T-helper 17 cell (primary cell): ENCODE results near the gene PPFIA4. TPM values are rescaled to one million over a fixed set of nuclear protein-coding genes. Genes with fewer than 3 reads are reported as not detected.

ENCODE experiments used
- ATAC-seq: fragments of 150-1000 bp; cut with Tn5 transposase; 2 replicates; pipeline ENCODE4 v1.10.0; 2021; ENCODE audit warnings: mild to moderate bottlenecking, moderate library complexity
- DNase-seq, 3 donors: peaks; one replicate each; pipeline versions ENCODE4 v3.0.0 to v3.0.0-alpha.2; 2020 to 2021
- H3K9me3 ChIP-seq: one replicate; pipeline ENCODE4 v1.7.0; 2013; ENCODE audit warnings: low read length, mild to moderate bottlenecking; ENCODE audit not compliant: control insufficient read depth, poor library complexity, severe bottlenecking
- H3K27ac Mint-ChIP-seq: one replicate; pipeline ENCODE4 v1.8.0; 2022; ENCODE audit warnings: mild to moderate bottlenecking, moderate library complexity, mixed read lengths
- H3K27me3 Mint-ChIP-seq: one replicate; pipeline ENCODE4 v1.8.0; 2022; ENCODE audit warnings: mixed read lengths
- H3K36me3 Mint-ChIP-seq: one replicate; pipeline ENCODE4 v1.8.0; 2022; ENCODE audit warnings: low read depth, mixed read lengths
- H3K4me1 Mint-ChIP-seq: one replicate; pipeline ENCODE4 v1.8.0; 2022; ENCODE audit warnings: mild to moderate bottlenecking, mixed read lengths
- H3K4me3 Mint-ChIP-seq: one replicate; pipeline ENCODE4 v1.8.0; 2022; ENCODE audit warnings: mild to moderate bottlenecking, moderate library complexity, mixed read lengths
- total RNA-seq, 4 donors: library from RNA in 2 of 4; stranded (reverse) in 2 of 4; gene quantifications; one replicate each; pipeline ENCODE4 v1.2.3 and lab custom pipeline; 2022 to 2026

PPFIA4 gene
- total RNA-seq, 2 donors from 2014 or later: 0.81 to 1.5 TPM

DNA sequence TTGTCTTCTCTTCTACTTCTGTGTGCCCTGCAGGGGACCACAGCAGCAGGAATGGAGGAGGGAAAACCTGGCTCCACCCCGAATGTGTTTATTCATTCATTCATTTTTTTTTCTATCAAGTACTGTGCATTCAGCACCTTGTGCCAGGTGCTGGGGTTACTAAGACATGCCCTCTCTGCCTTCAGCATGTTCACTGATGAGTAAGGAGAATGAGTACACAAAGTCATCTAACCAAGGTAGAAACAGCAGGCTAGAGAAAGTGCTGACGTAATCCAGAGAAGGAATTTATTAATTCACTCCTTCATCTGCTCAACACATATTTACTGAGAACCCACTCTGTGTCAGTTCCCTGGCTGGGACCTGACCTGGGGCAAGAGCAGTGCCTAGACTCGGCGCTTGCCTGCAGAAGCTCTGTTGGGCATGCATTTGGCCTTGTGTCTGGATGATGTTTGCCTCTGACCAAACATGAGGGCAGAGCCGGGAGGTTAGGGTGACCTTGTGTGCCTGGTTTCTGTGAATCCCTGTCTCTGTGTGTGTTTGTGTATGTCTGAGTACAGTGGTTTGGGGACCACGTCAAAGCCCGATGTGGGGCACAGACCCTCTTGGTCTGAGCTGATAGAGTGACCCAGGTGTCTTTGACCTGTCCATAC, 62.8 kb downstream of the PPFIA4 start:
- ATAC-seq: no peak
- Mint-ChIP-seq H3K4me3 (no peak overlapping the region), H3K4me1 (no peaks in the 10 kb centered on the region), H3K36me3 (peaks cover 4% of the 10 kb centered on the region), H3K27me3 (peaks cover 40% of the 10 kb centered on the region), H3K27ac (no peak overlapping the region)
- no peaks in the 10 kb centered on the region for H3K9me3 ChIP-seq
- no peak for DNase-seq

DNA sequence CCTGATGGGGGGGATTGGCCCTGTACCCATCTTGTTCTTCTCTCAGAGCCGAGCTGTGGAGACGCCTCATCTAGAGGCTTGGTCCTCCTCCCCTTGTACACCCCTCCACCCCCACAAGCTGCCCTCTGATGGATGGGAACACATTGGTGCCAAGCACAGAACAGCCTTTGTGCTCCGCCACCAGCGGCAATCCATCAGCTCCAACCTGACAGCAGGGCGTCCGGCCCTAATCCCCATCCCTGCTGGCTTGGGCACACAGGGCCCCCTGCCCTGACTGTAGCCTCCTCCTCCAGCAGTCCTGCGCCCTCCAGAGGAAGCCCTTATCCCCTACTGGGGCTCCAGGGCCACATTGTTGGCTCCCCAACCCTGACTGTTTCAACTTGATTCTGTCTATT, 63.4 kb downstream of the PPFIA4 start:
- Mint-ChIP-seq H3K4me1 (no peaks in the 10 kb centered on the region), H3K36me3 (peaks cover 4% of the 10 kb centered on the region), H3K27me3 (peaks cover 40% of the 10 kb centered on the region), H3K27ac (no peak overlapping the region), H3K4me3 (no peak overlapping the region)
- peaks cover 3% of the 10 kb centered on the region for H3K9me3 ChIP-seq
- DNase-seq (no peak), ATAC-seq (no peak)

DNA sequence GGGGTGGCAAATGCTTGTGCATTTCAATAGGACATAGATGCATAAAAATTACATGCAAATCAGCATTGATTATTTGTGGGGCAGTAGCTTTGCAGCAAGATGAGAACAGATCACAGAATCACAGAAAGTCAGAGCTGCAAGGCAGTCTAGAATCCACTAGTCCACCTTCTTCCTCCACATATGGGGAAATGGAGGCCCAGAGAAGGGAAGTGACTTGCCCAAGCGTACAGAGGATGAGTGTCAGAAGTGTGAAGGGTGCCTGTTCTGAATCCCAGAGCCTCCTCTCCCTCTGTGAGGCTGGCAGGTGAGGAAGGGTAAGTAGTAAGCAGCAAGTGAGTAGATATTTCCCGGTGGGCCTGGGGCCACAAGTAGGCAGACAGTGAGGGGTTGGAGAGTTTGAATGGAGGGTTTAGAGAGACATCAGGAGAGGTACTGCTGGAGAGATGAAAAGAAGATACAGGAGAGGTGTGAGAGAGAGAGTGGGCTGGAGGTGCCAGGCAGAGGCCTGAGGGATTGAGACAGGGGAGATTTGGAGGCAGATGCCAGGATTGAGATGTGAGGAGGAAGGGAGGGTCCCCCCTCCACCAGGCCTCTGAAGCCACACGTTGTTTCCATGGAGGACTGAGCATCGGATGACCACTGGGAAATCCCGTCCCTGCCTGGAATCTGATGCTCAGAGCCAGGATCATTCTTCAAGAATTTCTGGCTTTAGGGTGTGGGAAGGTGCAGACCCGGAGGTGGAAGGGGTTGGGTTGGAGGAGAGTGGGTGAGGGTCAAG, 64.3 kb downstream of the PPFIA4 start:
- Mint-ChIP-seq H3K27me3 (peaks cover 40% of the 10 kb centered on the region), H3K4me1 (no peaks in the 10 kb centered on the region), H3K4me3 (no peak overlapping the region), H3K36me3 (peaks cover 4% of the 10 kb centered on the region), H3K27ac (no peak overlapping the region)
- DNase-seq: no peak
- peaks cover 4% of the 10 kb centered on the region for H3K9me3 ChIP-seq
- ATAC-seq: no peak

DNA sequence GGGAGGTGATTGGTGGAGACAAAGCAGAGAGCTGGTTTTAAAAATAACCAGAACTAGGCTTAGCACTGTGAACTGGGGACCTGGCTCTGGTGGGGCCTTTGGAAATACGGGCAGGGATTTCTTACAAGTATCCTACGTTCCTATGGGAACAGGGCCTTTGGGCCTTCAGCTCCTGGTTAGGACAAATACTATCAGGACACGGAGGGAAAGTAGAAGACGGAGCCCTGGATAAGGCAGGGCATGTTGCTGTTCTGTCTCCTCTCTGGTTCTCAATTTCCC, 64.8 kb downstream of the PPFIA4 start:
- ATAC-seq: no peak
- no peaks in the 10 kb centered on the region for H3K4me1 Mint-ChIP-seq
- H3K27ac Mint-ChIP-seq: no peak overlapping the region
- H3K27me3 Mint-ChIP-seq: peaks cover 40% of the 10 kb centered on the region
- DNase-seq: no peak
- no peak overlapping the region for H3K4me3 Mint-ChIP-seq
- peaks cover 4% of the 10 kb centered on the region for H3K9me3 ChIP-seq
- H3K36me3 Mint-ChIP-seq: peaks cover 4% of the 10 kb centered on the region

DNA sequence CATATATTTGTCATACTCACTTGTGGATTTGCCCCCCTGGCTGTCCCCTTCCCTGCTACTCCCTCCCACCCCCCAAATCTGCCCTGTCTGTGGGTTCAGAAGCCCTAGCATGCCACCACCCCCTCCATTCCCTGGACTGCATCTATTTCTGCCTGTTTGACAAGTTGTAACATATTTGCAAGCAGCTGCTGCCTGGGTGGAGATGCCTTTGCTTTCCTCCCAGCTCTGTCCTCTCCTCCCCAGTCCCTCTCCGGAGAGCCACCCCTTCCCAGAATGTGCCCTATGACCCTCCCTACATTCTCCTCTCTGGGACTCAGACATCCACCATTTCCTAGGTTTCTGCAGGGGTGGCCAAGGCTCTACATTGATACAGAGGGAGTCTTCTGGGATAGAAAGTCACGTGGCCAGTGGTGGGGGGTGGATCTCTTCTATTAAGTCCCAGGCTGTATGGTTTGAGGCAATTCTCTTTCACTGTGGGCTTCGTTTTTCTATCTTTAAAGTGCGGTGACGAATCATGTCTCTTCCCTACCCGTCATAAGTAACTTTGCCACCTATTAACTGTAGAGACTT, 65.6 kb downstream of the PPFIA4 start:
- DNase-seq (no peak), ATAC-seq (no peak)
- peaks cover 4% of the 10 kb centered on the region for H3K36me3 Mint-ChIP-seq
- peaks cover 7% of the 10 kb centered on the region for H3K9me3 ChIP-seq
- no peak overlapping the region for H3K4me3 Mint-ChIP-seq
- no peaks in the 10 kb centered on the region for H3K4me1 Mint-ChIP-seq
- no peak overlapping the region for H3K27ac Mint-ChIP-seq
- H3K27me3 Mint-ChIP-seq: peaks cover 33% of the 10 kb centered on the region

DNA sequence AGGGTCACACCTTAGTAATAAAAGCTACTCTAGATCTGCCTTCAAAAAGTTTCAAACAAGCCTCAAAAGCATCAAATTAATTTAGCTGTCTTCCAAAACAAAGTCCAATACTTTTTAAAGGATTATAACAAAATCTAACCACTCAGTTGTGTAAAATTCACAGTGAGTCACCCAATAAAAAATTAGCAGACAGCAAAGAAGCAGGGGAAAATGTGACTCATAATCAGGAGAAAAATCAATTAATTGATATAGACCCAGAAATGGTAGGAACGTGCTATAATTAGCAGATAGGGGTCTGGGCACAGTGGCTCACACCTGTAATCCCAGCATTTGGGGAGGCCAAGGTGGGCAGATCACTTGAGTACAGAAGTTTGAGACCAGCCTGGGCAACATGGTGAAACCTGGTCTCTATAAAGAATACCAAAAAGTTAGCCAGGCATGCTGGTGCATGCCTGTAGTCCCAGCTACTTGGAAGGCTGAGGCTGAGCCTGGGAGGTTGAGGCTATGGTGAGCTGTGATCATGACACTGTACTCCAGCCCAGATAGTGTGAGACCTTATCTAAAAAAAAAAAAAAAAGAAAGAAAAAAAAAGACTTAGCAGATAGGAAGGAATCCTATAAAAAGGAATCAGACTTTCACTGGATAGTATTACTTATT, 67.6 kb downstream of the PPFIA4 start:
- ATAC-seq: no peak
- no peak for DNase-seq
- Mint-ChIP-seq H3K27ac (no peak overlapping the region), H3K4me3 (no peak overlapping the region), H3K27me3 (peaks cover 19% of the 10 kb centered on the region), H3K36me3 (peaks cover 4% of the 10 kb centered on the region), H3K4me1 (no peaks in the 10 kb centered on the region)
- H3K9me3 ChIP-seq: peaks cover 8% of the 10 kb centered on the region

DNA sequence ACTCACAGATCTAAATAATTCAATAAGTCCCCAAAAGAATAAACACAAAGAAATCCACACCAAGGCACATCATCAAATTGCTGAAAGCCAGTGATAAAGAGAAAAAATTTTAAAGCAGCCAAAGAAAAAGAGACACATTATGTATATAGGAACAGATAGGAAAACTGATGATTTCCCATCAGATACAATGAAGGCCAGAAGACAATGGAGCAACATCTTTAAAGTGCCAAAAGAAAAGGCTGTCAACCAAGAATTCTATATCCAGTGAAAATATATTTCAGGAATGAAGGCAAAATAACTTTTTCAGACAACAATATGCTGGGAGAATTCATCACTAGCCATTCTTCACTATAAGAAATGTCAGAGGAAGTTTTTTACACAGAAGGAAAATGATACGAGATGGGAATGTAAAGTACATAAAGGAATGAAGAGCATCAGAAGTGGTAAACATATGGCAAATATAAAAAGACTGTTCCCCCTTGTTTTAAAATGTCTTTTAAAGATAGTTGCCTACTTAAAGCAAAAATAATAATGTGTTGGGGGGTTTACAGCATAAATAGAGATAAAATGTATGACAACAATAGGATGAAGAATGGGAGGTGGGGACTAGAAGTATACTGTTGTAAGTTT, 68.9 kb downstream of the PPFIA4 start:
- H3K4me3 Mint-ChIP-seq: no peak overlapping the region
- no peaks in the 10 kb centered on the region for H3K4me1 Mint-ChIP-seq
- H3K27me3 Mint-ChIP-seq: peaks cover 14% of the 10 kb centered on the region
- H3K36me3 Mint-ChIP-seq: peaks cover 4% of the 10 kb centered on the region
- H3K9me3 ChIP-seq: peaks cover 8% of the 10 kb centered on the region
- H3K27ac Mint-ChIP-seq: no peak overlapping the region
- ATAC-seq (no peak), DNase-seq (no peak)

DNA sequence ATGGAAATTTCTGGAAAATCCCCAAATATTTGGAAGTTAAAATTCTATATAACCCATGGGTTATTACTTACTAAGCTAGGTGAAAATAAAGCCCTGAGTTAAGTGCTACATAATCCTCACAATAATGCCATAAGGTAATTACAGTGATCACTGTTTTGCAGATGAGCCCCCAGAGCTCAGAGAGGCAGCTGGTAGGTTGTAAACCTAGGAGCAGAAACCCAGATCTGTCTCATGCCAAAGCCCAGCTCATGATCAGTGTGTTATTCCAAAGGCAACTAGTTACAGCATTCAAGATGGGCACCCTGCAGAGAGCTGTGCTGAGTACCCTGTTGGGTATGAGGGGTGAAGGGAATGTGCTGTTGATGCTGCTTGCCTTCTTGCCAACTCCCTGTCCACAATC, 70.3 kb downstream of the PPFIA4 start:
- peaks cover 8% of the 10 kb centered on the region for H3K9me3 ChIP-seq
- Mint-ChIP-seq H3K27ac (no peak overlapping the region), H3K4me3 (no peak overlapping the region), H3K36me3 (no peaks in the 10 kb centered on the region), H3K27me3 (peaks cover 5% of the 10 kb centered on the region), H3K4me1 (no peaks in the 10 kb centered on the region)
- ATAC-seq (no peak), DNase-seq (no peak)

DNA sequence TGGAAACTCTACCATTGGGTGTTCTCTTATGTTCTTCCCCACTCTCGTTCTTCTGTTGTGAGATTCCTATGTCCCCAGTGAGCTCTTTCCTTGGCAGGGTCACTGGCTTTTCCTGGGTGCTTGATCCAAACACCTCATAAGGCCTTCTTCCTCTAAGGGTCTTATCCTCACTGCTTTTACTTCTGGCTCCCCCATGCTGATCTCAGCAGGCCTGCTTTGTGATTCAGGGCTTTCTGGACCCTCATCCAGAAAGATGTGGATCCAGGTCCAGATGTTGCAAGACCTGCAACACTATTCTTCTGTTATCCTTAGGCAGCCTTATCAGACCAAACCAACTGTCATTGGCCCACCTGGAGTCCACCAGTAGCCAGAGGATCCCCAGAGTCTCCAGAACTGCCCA, 70.7 kb downstream of the PPFIA4 start:
- no peaks in the 10 kb centered on the region for H3K36me3 Mint-ChIP-seq

DNA sequence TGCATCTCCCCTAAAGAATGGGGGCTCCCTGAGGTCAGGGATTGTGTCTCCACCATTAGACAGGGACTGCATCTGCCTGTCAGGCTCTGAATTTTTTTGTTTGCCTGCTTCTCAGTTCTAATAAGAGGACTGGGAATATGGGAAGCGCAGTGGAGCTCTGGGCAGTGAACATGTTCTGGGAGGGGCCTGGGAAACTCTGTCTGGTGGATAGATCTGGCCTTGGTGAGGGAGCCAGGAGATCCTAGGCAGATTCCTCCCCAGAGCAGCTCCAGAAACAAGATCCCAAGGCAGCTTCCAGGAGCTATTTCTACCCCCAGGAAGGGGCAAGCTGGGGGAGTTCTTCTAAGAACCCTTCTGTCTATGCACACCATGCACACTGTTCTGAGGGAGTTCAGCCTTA, 72.2 kb downstream of the PPFIA4 start:
- Mint-ChIP-seq H3K36me3 (no peaks in the 10 kb centered on the region), H3K4me1 (no peaks in the 10 kb centered on the region), H3K27ac (no peak overlapping the region), H3K27me3 (peaks cover 19% of the 10 kb centered on the region), H3K4me3 (no peak overlapping the region)
- ATAC-seq (no peak), DNase-seq (no peak)
- H3K9me3 ChIP-seq: peaks cover 8% of the 10 kb centered on the region

More for the DNA sequence above, 70.7 kb downstream of the PPFIA4 start:
- Mint-ChIP-seq H3K4me3 (no peak overlapping the region), H3K27ac (no peak overlapping the region), H3K27me3 (peaks cover 5% of the 10 kb centered on the region), H3K4me1 (no peaks in the 10 kb centered on the region)
- no peak for DNase-seq
- H3K9me3 ChIP-seq: peaks cover 8% of the 10 kb centered on the region
- ATAC-seq: no peak

DNA sequence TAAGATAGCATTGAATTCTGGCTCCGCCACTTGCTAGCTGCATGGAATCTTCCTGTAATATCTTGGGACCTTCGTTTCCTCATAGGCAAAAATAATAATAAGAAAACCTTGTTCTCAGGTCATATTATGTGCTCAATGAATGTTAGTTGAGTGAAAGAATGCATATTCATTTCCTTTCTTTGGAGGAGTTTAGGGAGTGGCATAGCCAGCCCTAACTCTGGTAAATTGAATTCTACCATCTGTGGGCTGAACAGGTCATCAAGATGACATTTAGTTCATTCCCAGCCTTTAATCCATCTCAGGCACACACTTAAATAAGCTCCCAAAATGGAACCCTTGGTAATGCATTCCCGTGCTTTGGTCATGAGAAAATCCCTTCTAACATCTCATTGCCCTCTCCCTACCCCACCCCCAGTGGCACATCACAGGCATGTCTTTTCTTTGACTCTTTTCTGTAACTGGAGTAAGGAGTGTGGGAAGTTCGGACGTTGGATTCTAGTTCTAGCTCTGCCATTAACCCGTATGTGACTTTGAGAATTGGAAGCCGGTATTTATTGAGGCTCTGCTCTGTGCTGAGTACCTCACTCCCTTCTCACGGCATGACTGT, 72.7 kb downstream of the PPFIA4 start:
- no peak for ATAC-seq
- no peaks in the 10 kb centered on the region for H3K36me3 Mint-ChIP-seq
- H3K9me3 ChIP-seq: peaks cover 8% of the 10 kb centered on the region
- no peak overlapping the region for H3K4me3 Mint-ChIP-seq
- no peak overlapping the region for H3K27ac Mint-ChIP-seq
- DNase-seq: no peak
- peaks cover 19% of the 10 kb centered on the region for H3K27me3 Mint-ChIP-seq
- no peaks in the 10 kb centered on the region for H3K4me1 Mint-ChIP-seq

DNA sequence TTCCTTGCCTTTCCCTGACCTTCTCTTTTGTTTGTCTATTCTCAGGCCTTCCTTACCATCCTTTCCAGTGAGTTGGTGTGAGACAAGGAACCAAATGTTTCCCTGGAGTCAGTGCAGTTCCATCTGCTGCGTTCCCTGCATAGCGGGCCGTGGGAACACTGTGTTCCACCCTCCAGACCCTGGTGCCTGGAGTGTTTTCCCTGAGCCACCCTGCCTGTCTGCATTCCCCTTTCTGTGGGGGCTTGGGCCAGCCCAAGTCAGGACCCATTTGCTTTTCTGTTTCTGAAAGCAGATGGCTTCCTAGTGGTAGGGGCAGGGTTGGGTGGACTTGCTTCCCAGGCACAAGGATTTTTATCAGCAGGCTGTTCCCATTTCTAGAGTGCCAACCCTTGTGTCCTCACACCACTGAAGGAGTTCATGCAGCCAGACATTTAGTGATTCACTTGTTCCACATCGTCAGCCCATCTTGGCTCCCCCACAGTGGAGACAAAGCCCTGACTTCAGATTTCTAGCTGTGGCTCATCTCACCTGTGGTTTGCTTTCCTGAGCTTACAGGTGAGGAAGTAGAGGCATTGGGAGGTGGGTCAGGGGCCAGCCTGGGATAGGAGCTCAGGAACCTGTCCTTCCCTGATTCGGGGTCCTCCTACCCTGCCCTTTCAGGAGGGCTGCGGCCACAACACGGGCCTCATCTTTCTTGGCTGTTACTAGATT, 73.7 kb downstream of the PPFIA4 start:
- no peak for DNase-seq
- Mint-ChIP-seq H3K27ac (no peak overlapping the region), H3K4me3 (no peak overlapping the region), H3K4me1 (no peaks in the 10 kb centered on the region), H3K27me3 (peaks cover 19% of the 10 kb centered on the region), H3K36me3 (no peaks in the 10 kb centered on the region)
- no peak for ATAC-seq
- H3K9me3 ChIP-seq: peaks cover 4% of the 10 kb centered on the region
